OCI-LY7 (cell line): ENCODE measurements around the gene POLA1. TPM values are rescaled to one million over a fixed set of nuclear protein-coding genes. Genes with fewer than 3 reads are reported as not detected.

ENCODE experiments used
- BruUV-seq: library from RNA; stranded (reverse); fragments of 400-500 nt; replicated peaks from 2 replicates; lab custom pipeline; 2021; lab: Mats Ljungman, UMichigan
- CTCF ChIA-PET: fragments of 300-600 bp; sonication (Branson Sonifier 250); formaldehyde crosslinking; loops from one replicate; lab custom pipeline; 2022; ENCODE audit warnings: antibody characterized with exemption; ENCODE audit not compliant: unreplicated experiment; lab: Charles Lee
- POLR2A ChIA-PET: fragments of 300-600 bp; sonication (Branson Sonifier 250); formaldehyde crosslinking; loops from one replicate; lab custom pipeline; 2022; ENCODE audit warnings: antibody characterized with exemption; lab: Charles Lee
- DNase-seq: peaks from one replicate; pipeline ENCODE4 v3.0.0-alpha.2; 2015; ENCODE audit warnings: low spot score
- H2AFZ ChIP-seq: fragments of 200-600 bp; sonication (generic), shearing (Covaris generic); 2 replicates; pipeline ENCODE4 v1.6.1; 2014; ENCODE audit warnings: mild to moderate bottlenecking, antibody characterized with exemption, low read length, moderate library complexity
- H3K27ac ChIP-seq: fragments of 200-600 bp; sonication (generic); 2 replicates; pipeline ENCODE4 v1.5.1; 2014; ENCODE audit warnings: mixed run types, low read depth, mild to moderate bottlenecking, moderate library complexity, low read length, inconsistent platforms; ENCODE audit not compliant: poor library complexity, severe bottlenecking
- H3K36me3 ChIP-seq: fragments of 200-600 bp; sonication (generic); 2 replicates; pipeline ENCODE4 v1.6.1; 2014; ENCODE audit warnings: mild to moderate bottlenecking, antibody characterized with exemption, low read length, moderate library complexity, mixed read lengths; ENCODE audit not compliant: insufficient read depth
- H3K4me1 ChIP-seq: fragments of 200-600 bp; sonication (generic); 2 replicates; pipeline ENCODE4 v1.5.1; 2014; ENCODE audit warnings: mild to moderate bottlenecking, low read length; ENCODE audit not compliant: insufficient read depth, poor library complexity, severe bottlenecking
- H3K4me2 ChIP-seq: fragments of 200-600 bp; sonication (generic); 2 replicates; pipeline ENCODE4 v1.6.1; 2014; ENCODE audit warnings: mild to moderate bottlenecking, low read length
- H3K4me3 ChIP-seq: fragments of 200-600 bp; sonication (generic); 2 replicates; pipeline ENCODE4 v1.5.1; 2014; ENCODE audit warnings: mild to moderate bottlenecking, low read depth, low read length; ENCODE audit not compliant: poor library complexity, severe bottlenecking
- H3K79me2 ChIP-seq: fragments of 200-600 bp; sonication (generic); 2 replicates; pipeline ENCODE4 v1.6.1; 2016; ENCODE audit warnings: low read depth, mild to moderate bottlenecking, low read length, moderate library complexity, mixed read lengths; ENCODE audit not compliant: insufficient read depth
- H3K9me2 ChIP-seq: fragments of 200-600 bp; sonication (generic); 2 replicates; pipeline ENCODE4 v1.6.1; 2016; ENCODE audit warnings: mild to moderate bottlenecking, low read length, mixed read lengths; ENCODE audit not compliant: insufficient read depth
- H3K9me3 ChIP-seq: fragments of 200-600 bp; sonication (generic); 2 replicates; pipeline ENCODE4 v1.6.1; 2014; ENCODE audit warnings: mild to moderate bottlenecking, mixed run types, low read length, mixed read lengths
- H4K20me1 ChIP-seq: fragments of 200-600 bp; sonication (generic); 2 replicates; pipeline ENCODE4 v1.6.1; 2014; ENCODE audit warnings: mild to moderate bottlenecking, antibody characterized with exemption, low read length, moderate library complexity, mixed read lengths; ENCODE audit not compliant: insufficient read depth
- CTCF ChIP-seq: fragments of 200-600 bp; sonication (generic); conservative IDR thresholded peaks from 2 replicates; pipeline ENCODE4 v1.5.1; 2014; ENCODE audit warnings: mild to moderate bottlenecking, antibody characterized with exemption, low read length, moderate library complexity, mixed read lengths
- EZH2phosphoT487 ChIP-seq: fragments of 200-600 bp; sonication (generic); IDR thresholded peaks from 2 replicates; pipeline ENCODE4 v1.6.1; 2018; ENCODE audit warnings: low read depth, borderline replicate concordance, mild to moderate bottlenecking, mixed run types, antibody characterized with exemption, low read length, moderate library complexity, mixed read lengths
- intact Hi-C: fragments of 100-400 bp; cut with micrococcal nuclease; formaldehyde crosslinking; loops from one replicate; pipeline ENCODE4 v1.10.0; 2022; ENCODE audit not compliant: unreplicated experiment
- small RNA-seq: library from RNA; depleted of rRNA; stranded (forward); fragments of <200 nt; gene quantifications from one replicate; pipeline ENCODE3, GENCODE V24; 2014
- total RNA-seq, 2 experiments: library from RNA; depleted of rRNA in 1 of 2; stranded (reverse); fragments of >200 nt in 1 of 2; shearing (Covaris generic) in 1 of 2; gene quantifications; 2 replicates each; pipeline ENCODE4 v1.2.3, GENCODE V29; 2014 to 2022

Gene POLA1
- total RNA-seq, 2 experiments from 2014 or later, result 58.0 to 65.1 TPM

GRCh38 chrX:25039036-25039435 lies 345.3 kb downstream of the POLA1 start:
- Histone ChIP-seq H3K4me2 (no peak overlapping the region), H3K4me3 (no peak overlapping the region), H3K36me3 (no peaks in the 10 kb centered on the region), H3K9me2 (no peaks in the 10 kb centered on the region), H3K27ac (no peak overlapping the region), H2AFZ (no peak overlapping the region), H4K20me1 (no peaks in the 10 kb centered on the region), H3K9me3 (no peaks in the 10 kb centered on the region), H3K79me2 (no peaks in the 10 kb centered on the region), H3K4me1 (no peaks in the 10 kb centered on the region)
- CTCF ChIA-PET, result no interaction called here
- intact Hi-C loops, result no loop called here
- no TSS peak for BruUV-seq
- POLR2A ChIA-PET, result no interaction called here
- TF ChIP-seq CTCF (no peak), EZH2phosphoT487 (no peak)
- DNase-seq, result no peak

- no peaks in the 10 kb centered on the region for H3K79me2 ChIP-seq
- no peak for DNase-seq
- POLR2A ChIA-PET, result interaction anchor here (0.6 kb wide), 1 partner anchor 752 kb away, joined by 3 read pairs; no protein-coding TSS in a partner anchor
- CTCF ChIA-PET, result no interaction called here
- H3K4me3 ChIP-seq, result no peak overlapping the region
- H2AFZ ChIP-seq, result no peak overlapping the region
- H3K4me1 ChIP-seq, result no peaks in the 10 kb centered on the region
- intact Hi-C loops, result no loop called here
- no peaks in the 10 kb centered on the region for H3K9me3 ChIP-seq
- H3K27ac ChIP-seq, result no peak overlapping the region
- no TSS peak for BruUV-seq
- H3K4me2 ChIP-seq, result no peak overlapping the region
- no peaks in the 10 kb centered on the region for H4K20me1 ChIP-seq
- H3K36me3 ChIP-seq, result no peaks in the 10 kb centered on the region
- H3K9me2 ChIP-seq, result no peaks in the 10 kb centered on the region
- TF ChIP-seq CTCF, result no peak
- no peak for TF ChIP-seq EZH2phosphoT487
These were observed 349.5 kb downstream of the POLA1 start for GRCh38 chrX:25043192-25043591.

Small RNAs within 50 kb of the gene (small RNA-seq; reads per million reads assigned to genes)
- 0.52 reads per million, percentile 7 among the genes with 10 or more reads in this experiment for gene SCARNA23

Other genes with a start within 250 kb of the POLA1 start
- gene PDK3, start 228.6 kb upstream of the POLA1 start, total RNA-seq (2014; rRNA removed; shearing (Covaris generic)), result 22.6 and 24.5 TPM in 2 replicates
- gene PDK3, start 228.6 kb upstream of the POLA1 start, total RNA-seq (2022), result 32.2 and 35.1 TPM in 2 replicates
- gene PCYT1B, start 46.6 kb upstream of the POLA1 start, total RNA-seq (2014; rRNA removed; shearing (Covaris generic)), result not detected in 2 replicates
- gene PCYT1B, start 46.6 kb upstream of the POLA1 start, total RNA-seq (2022), result not detected in 2 replicates